Measurements from ENCODE around the gene FSHR. TPM values are rescaled to one million over a fixed set of nuclear protein-coding genes. Genes with fewer than 3 reads are reported as not detected.

The FSHR gene
- total RNA-seq, 4 donors from 2014 or later, result not detected

DNA sequence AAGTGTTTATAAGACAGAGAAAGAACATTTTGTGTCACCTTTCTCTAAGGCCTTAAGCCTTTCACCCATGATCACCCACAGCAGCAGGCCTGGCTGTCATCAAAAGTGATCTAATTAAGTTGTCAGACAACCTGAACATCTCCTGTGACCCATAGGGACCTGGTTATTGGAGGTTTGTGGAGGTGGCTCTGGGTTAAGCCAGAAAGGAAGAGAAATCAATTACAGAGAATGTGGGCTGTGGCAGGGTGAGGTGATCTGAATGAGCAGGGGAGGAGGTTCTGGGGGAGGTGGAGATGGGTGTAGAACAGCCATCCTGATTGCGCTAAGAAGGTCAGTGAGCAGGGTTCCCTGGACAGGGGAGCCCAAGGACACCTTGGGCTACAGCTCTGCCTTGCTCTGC is 170.8 kb downstream of the FSHR start:
- no peak for TF ChIP-seq CTCF (IDR thresholded peaks at IDR 0.05)
- no peak for TF ChIP-seq POLR2A (IDR thresholded peaks at IDR 0.05)
- Histone ChIP-seq H3K4me3 (no peak overlapping the region), H3K36me3 (no peaks in the 10 kb centered on the region), H3K27ac (no peak overlapping the region), H3K27me3 (no peaks in the 10 kb centered on the region), H3K4me1 (no peaks in the 10 kb centered on the region), H3K9me3 (no peaks in the 10 kb centered on the region)
- DNase-seq, result no peak

DNA sequence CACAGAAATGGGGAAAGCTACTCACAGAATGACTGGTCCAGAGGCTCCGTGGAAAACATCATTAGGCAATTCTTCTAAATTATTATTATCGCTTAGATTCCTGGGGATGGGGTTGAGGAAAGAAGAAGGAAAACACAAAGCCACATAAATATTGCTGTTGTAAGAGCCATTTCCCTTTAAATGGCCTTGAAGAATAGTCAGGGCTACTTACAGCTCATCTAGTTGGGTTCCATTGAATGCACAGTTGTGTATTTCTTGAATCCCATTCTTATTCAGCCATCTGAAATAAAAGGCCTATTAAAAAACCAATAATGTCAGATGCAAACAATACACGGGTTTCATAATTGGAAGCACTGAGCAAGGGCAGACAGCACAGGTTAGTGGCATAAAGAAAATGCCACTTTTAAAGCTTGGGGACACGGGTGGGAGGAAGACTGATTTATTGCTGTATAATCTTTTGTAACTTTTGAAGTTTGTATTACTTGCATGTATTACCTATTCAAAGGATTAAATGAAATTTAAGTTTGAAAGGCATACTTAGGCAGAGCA is 171.4 kb downstream of the FSHR start:
- DNase-seq, result no peak
- TF ChIP-seq CTCF (IDR thresholded peaks at IDR 0.05) (no peak), POLR2A (IDR thresholded peaks at IDR 0.05) (no peak)
- H3K27me3 ChIP-seq, result no peaks in the 10 kb centered on the region
- H3K9me3 ChIP-seq, result no peaks in the 10 kb centered on the region
- no peaks in the 10 kb centered on the region for H3K4me1 ChIP-seq
- H3K27ac ChIP-seq, result no peak overlapping the region
- no peak overlapping the region for H3K4me3 ChIP-seq
- no peaks in the 10 kb centered on the region for H3K36me3 ChIP-seq

DNA sequence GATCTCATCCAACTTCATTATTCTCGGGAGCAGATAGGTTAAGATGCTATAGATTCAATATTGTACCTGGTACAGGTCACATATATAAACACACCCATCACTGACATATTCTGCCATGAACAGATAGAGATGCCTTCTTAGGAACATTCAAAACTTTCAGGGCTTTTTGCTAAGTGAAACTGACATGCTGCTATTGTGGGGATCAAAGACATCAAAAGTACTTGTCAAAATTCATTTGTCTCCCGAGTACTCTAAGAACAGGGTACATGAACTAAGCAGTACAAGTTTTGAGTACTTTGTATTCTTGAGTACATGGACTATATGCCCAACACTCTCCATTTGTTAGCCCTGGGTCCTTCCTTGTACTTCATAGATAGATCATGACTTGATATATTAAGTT is 173.5 kb downstream of the FSHR start:
- Histone ChIP-seq H3K27ac (no peak overlapping the region), H3K4me1 (no peaks in the 10 kb centered on the region), H3K27me3 (no peaks in the 10 kb centered on the region), H3K4me3 (no peak overlapping the region), H3K36me3 (no peaks in the 10 kb centered on the region), H3K9me3 (no peaks in the 10 kb centered on the region)
- TF ChIP-seq CTCF (IDR thresholded peaks at IDR 0.05) (no peak), POLR2A (IDR thresholded peaks at IDR 0.05) (no peak)
- DNase-seq, result no peak

DNA sequence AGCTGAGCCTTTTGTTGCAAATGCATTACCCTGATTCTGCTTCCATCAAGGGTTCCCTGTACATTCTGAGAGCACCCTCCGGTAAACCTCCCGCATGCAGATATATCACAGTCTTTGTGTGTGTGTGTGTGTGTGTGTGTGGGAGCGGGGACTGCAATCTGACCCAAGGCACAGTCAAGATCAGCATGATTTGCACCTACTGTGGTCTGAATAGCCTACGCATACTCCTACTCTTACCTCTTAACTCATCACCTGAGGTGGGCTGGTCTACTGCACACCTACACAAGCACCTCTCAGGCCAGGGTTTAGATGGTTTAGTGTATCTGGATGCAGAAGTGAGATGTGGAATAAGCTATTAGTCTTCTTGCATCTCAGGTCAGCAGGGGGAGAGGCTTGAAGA is 174.6 kb downstream of the FSHR start:
- no peak overlapping the region for H3K4me3 ChIP-seq

GRCh38 chr2:48978131-48978530 is 176.2 kb downstream of the FSHR start:
- Histone ChIP-seq H3K4me3 (no peak overlapping the region), H3K36me3 (no peaks in the 10 kb centered on the region)

More for the DNA sequence above, 174.6 kb downstream of the FSHR start:
- Histone ChIP-seq H3K27ac (no peak overlapping the region), H3K9me3 (no peaks in the 10 kb centered on the region), H3K36me3 (no peaks in the 10 kb centered on the region), H3K4me1 (no peaks in the 10 kb centered on the region), H3K27me3 (no peaks in the 10 kb centered on the region)
- no peak for DNase-seq
- TF ChIP-seq CTCF (IDR thresholded peaks at IDR 0.05), result no peak
- TF ChIP-seq POLR2A (IDR thresholded peaks at IDR 0.05), result no peak

More at GRCh38 chr2:48978131-48978530, 176.2 kb downstream of the FSHR start:
- Histone ChIP-seq H3K27ac (no peak overlapping the region), H3K4me1 (no peaks in the 10 kb centered on the region), H3K27me3 (no peaks in the 10 kb centered on the region), H3K9me3 (no peaks in the 10 kb centered on the region)
- no peak for TF ChIP-seq POLR2A (IDR thresholded peaks at IDR 0.05)
- TF ChIP-seq CTCF (IDR thresholded peaks at IDR 0.05), result no peak
- no peak for DNase-seq
